ENCODE data around the gene ICAM2.
"Not testable (repeated sequence)": the region's sequence is repeated elsewhere in the genome, so short reads cannot be mapped to it uniquely, and the experiment has no call there.

The ICAM2 gene

GRCh38 chr17:64024215-64024654 lies 3.8 kb upstream of the ICAM2 start:
- no peaks in the 10 kb centered on the region for H3K27me3 ChIP-seq (ENCODE audit: insufficient read depth, low read length, poor library complexity)
- no peaks in the 10 kb centered on the region for H3K4me1 ChIP-seq (ENCODE audit: control insufficient read depth, low read depth, low read length)
- no peak overlapping the region for H3K4me3 ChIP-seq (ENCODE audit: low read length)
- H4K8ac ChIP-seq (ENCODE audit: low read depth, low read length): no peak overlapping the region
- no peak overlapping the region for H2BK5ac ChIP-seq (ENCODE audit: low read length)
- no peak overlapping the region for H2BK15ac ChIP-seq (replicated peaks; ENCODE audit: low read depth)
- H2BK120ac ChIP-seq (ENCODE audit: low read depth, low read length): no peak overlapping the region
- DNase-seq: no peak
- H3K9ac ChIP-seq (ENCODE audit: low read length): no peak overlapping the region
- no CpG with 5 or more reads among the region's 8 CpGs for WGBS (ENCODE audit: extremely low coverage, insufficient coverage, low lambda C conversion rate)
- no peaks in the 10 kb centered on the region for H3K79me1 ChIP-seq (ENCODE audit: low read length)
- no peak overlapping the region for H3K23ac ChIP-seq (ENCODE audit: low read length)
- H3K4me2 ChIP-seq (ENCODE audit: low read length): no peak overlapping the region
- H3K27ac ChIP-seq (ENCODE audit: low read depth, low read length): no peak overlapping the region
- no peak overlapping the region for H3K18ac ChIP-seq (ENCODE audit: low read length)
- H4K5ac ChIP-seq (ENCODE audit: low read length): no peak overlapping the region
- no peaks in the 10 kb centered on the region for H3K79me2 ChIP-seq (ENCODE audit: control insufficient read depth, insufficient read depth, low read length)
- no peak overlapping the region for H3K56ac ChIP-seq (ENCODE audit: low read length)
- no peaks in the 10 kb centered on the region for H3K36me3 ChIP-seq (ENCODE audit: control insufficient read depth, insufficient read depth, low read length)
- H3K4ac ChIP-seq (ENCODE audit: low read depth, low read length): no peak overlapping the region
- no peak overlapping the region for H2AK5ac ChIP-seq (ENCODE audit: low read length)

- WGBS (ENCODE audit: extremely low coverage, insufficient coverage, low lambda C conversion rate): no CpG with 5 or more reads among the region's 5 CpGs
- no peaks in the 10 kb centered on the region for H3K27me3 ChIP-seq (ENCODE audit: insufficient read depth, low read length, poor library complexity)
- no peaks in the 10 kb centered on the region for H3K4me1 ChIP-seq (ENCODE audit: control insufficient read depth, low read depth, low read length)
- H2BK5ac ChIP-seq (ENCODE audit: low read length): no peak overlapping the region
- no peak overlapping the region for H3K9ac ChIP-seq (ENCODE audit: low read length)
- H3K79me1 ChIP-seq (ENCODE audit: low read length): no peaks in the 10 kb centered on the region
- no peak overlapping the region for H4K8ac ChIP-seq (ENCODE audit: low read depth, low read length)
- no peak overlapping the region for H3K4ac ChIP-seq (ENCODE audit: low read depth, low read length)
- no peak overlapping the region for H3K4me2 ChIP-seq (ENCODE audit: low read length)
- no peak overlapping the region for H3K18ac ChIP-seq (ENCODE audit: low read length)
- no peak for DNase-seq
- H3K23ac ChIP-seq (ENCODE audit: low read length): no peak overlapping the region
- no peaks in the 10 kb centered on the region for H3K79me2 ChIP-seq (ENCODE audit: control insufficient read depth, insufficient read depth, low read length)
- H3K27ac ChIP-seq (ENCODE audit: low read depth, low read length): no peak overlapping the region
- H2BK120ac ChIP-seq (ENCODE audit: low read depth, low read length): no peak overlapping the region
- no peaks in the 10 kb centered on the region for H3K36me3 ChIP-seq (ENCODE audit: control insufficient read depth, insufficient read depth, low read length)
- no peak overlapping the region for H3K4me3 ChIP-seq (ENCODE audit: low read length)
- no peak overlapping the region for H2BK15ac ChIP-seq (replicated peaks; ENCODE audit: low read depth)
- H2AK5ac ChIP-seq (ENCODE audit: low read length): no peak overlapping the region
- H3K56ac ChIP-seq (ENCODE audit: low read length): no peak overlapping the region
- H4K5ac ChIP-seq (ENCODE audit: low read length): no peak overlapping the region
Measured at GRCh38 chr17:64022611-64023063, 2.2 kb upstream of the ICAM2 start.

DNA sequence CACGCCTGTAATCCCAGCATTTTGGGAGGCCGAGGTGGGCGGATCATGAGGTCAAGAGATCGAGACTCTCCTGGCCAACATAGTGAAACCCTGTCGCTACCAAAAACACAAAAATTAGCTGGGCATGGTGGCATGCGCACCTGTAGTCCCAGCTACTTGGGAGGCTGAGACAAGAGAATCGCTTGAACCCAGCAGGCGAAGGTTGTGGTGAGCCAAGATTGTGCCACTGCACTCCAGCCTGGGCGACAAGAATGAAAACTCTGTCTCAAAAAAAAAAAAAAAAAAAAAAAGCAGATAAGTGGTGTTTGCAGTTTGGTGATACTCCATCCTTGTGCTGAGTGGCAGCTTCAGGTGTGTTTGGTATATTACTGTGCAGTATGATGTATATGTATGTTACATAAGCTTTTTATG lies 877 bp downstream of the ICAM2 start:
- WGBS (ENCODE audit: extremely low coverage, insufficient coverage, low lambda C conversion rate): no CpG with 5 or more reads among the region's 9 CpGs

DNA sequence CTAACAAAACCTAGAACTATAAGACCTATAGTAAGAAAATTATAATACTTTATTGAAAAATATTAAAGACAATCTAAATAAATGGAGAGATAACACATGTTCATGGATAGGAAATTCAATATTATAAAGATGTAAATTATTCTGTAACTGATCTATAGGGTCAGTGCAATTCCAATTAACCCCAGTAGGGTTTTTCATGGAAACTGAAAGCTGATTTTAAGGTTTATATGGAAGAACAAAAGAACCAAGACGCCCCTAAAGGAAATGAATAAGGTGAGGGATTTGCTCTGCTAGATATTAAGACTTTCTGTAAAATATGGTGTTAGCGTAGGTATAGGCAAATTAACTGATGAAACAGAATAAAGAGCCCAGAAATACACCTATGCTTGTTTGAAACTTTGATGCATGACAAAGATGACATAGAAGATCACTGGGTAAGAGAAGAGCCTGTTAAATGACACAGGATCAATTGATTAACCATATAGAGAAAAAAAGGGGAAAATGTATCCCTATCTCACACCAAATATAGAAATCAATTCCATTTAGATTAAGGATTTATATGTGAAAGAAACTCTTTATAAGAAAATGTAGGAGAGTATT lies 3.0 kb downstream of the ICAM2 start:
- Histone ChIP-seq H3K9ac (ENCODE audit: low read length) (no peak overlapping the region), H4K5ac (ENCODE audit: low read length) (no peak overlapping the region), H3K79me1 (ENCODE audit: low read length) (no peaks in the 10 kb centered on the region), H3K4me2 (ENCODE audit: low read length) (no peak overlapping the region), H3K79me2 (ENCODE audit: control insufficient read depth, insufficient read depth, low read length) (no peaks in the 10 kb centered on the region), H3K23ac (ENCODE audit: low read length) (no peak overlapping the region), H3K56ac (ENCODE audit: low read length) (no peak overlapping the region), H3K4ac (ENCODE audit: low read depth, low read length) (no peak overlapping the region), H3K27me3 (ENCODE audit: insufficient read depth, low read length, poor library complexity) (no peaks in the 10 kb centered on the region), H3K4me3 (ENCODE audit: low read length) (no peak overlapping the region), H2AK5ac (ENCODE audit: low read length) (no peak overlapping the region), H2BK5ac (ENCODE audit: low read length) (no peak overlapping the region), H2BK15ac (replicated peaks; ENCODE audit: low read depth) (no peak overlapping the region), H3K4me1 (ENCODE audit: control insufficient read depth, low read depth, low read length) (no peaks in the 10 kb centered on the region), H3K18ac (ENCODE audit: low read length) (no peak overlapping the region), H3K36me3 (ENCODE audit: control insufficient read depth, insufficient read depth, low read length) (no peaks in the 10 kb centered on the region), H2BK120ac (ENCODE audit: low read depth, low read length) (no peak overlapping the region), H4K8ac (ENCODE audit: low read depth, low read length) (no peak overlapping the region), H3K27ac (ENCODE audit: low read depth, low read length) (no peak overlapping the region)
- DNase-seq: no peak
- WGBS (ENCODE audit: extremely low coverage, insufficient coverage, low lambda C conversion rate): no CpG with 5 or more reads among the region's 2 CpGs

More for the DNA sequence above, 877 bp downstream of the ICAM2 start:
- H2BK15ac ChIP-seq (replicated peaks; ENCODE audit: low read depth); H3K27me3 ChIP-seq (ENCODE audit: insufficient read depth, low read length, poor library complexity); H3K4ac ChIP-seq (ENCODE audit: low read depth, low read length); H3K56ac ChIP-seq (ENCODE audit: low read length); H3K18ac ChIP-seq (ENCODE audit: low read length); H3K27ac ChIP-seq (ENCODE audit: low read depth, low read length); H2BK120ac ChIP-seq (ENCODE audit: low read depth, low read length); H3K9ac ChIP-seq (ENCODE audit: low read length); H3K79me2 ChIP-seq (ENCODE audit: control insufficient read depth, insufficient read depth, low read length); H4K5ac ChIP-seq (ENCODE audit: low read length); DNase-seq; H3K36me3 ChIP-seq (ENCODE audit: control insufficient read depth, insufficient read depth, low read length); H4K8ac ChIP-seq (ENCODE audit: low read depth, low read length); H2BK5ac ChIP-seq (ENCODE audit: low read length); H2AK5ac ChIP-seq (ENCODE audit: low read length); H3K79me1 ChIP-seq (ENCODE audit: low read length); H3K4me2 ChIP-seq (ENCODE audit: low read length); H3K4me3 ChIP-seq (ENCODE audit: low read length); H3K23ac ChIP-seq (ENCODE audit: low read length); H3K4me1 ChIP-seq (ENCODE audit: control insufficient read depth, low read depth, low read length): not testable (repeated sequence)

- no peak overlapping the region for H3K23ac ChIP-seq (ENCODE audit: low read length)
- no peaks in the 10 kb centered on the region for H3K4me1 ChIP-seq (ENCODE audit: control insufficient read depth, low read depth, low read length)
- no peak overlapping the region for H3K4me2 ChIP-seq (ENCODE audit: low read length)
- no peak overlapping the region for H3K18ac ChIP-seq (ENCODE audit: low read length)
- H2BK120ac ChIP-seq (ENCODE audit: low read depth, low read length): no peak overlapping the region
- no peak overlapping the region for H2AK5ac ChIP-seq (ENCODE audit: low read length)
- H3K27ac ChIP-seq (ENCODE audit: low read depth, low read length): no peak overlapping the region
- H3K27me3 ChIP-seq (ENCODE audit: insufficient read depth, low read length, poor library complexity): no peaks in the 10 kb centered on the region
- no CpG with 5 or more reads among the region's 3 CpGs for whole genome bisulfite sequencing (ENCODE audit: extremely low coverage, insufficient coverage, low lambda C conversion rate)
- H3K36me3 ChIP-seq (ENCODE audit: control insufficient read depth, insufficient read depth, low read length): no peaks in the 10 kb centered on the region
- H3K79me1 ChIP-seq (ENCODE audit: low read length): no peaks in the 10 kb centered on the region
- no peak overlapping the region for H3K56ac ChIP-seq (ENCODE audit: low read length)
- no peaks in the 10 kb centered on the region for H3K79me2 ChIP-seq (ENCODE audit: control insufficient read depth, insufficient read depth, low read length)
- H3K4ac ChIP-seq (ENCODE audit: low read depth, low read length): no peak overlapping the region
- no peak overlapping the region for H3K4me3 ChIP-seq (ENCODE audit: low read length)
- no peak overlapping the region for H2BK5ac ChIP-seq (ENCODE audit: low read length)
- no peak overlapping the region for H4K5ac ChIP-seq (ENCODE audit: low read length)
- no peak overlapping the region for H3K9ac ChIP-seq (ENCODE audit: low read length)
- no peak overlapping the region for H2BK15ac ChIP-seq (replicated peaks; ENCODE audit: low read depth)
- H4K8ac ChIP-seq (ENCODE audit: low read depth, low read length): no peak overlapping the region
- DNase-seq: no peak
Measured at GRCh38 chr17:64016974-64017373, 3.5 kb downstream of the ICAM2 start.

DNA sequence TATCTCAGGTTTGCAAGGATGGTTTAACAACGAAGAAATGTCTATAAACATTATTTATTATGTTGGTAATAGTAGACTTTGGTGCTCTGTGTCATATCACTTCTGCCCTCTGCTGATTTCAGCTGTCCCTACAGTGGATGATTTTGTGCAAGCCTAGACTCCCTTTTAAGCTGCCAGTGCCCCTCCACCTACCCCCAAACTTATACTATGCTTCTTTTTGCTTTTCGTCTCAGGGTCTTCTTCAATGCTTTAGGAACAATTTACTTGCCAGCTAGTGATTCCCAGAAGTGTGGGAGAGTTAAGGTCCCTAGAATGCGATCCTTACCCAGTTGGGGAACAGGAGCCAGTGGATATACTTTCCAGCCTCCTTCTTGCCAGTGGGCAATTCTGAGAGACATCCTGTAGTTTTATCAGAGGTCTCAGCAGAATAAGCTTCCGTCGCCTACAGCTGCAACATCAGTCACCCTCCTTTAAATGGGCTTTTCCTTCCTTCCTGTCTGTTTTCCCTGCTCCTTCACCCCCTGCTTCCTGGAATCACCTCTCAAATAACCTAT lies 4.1 kb downstream of the ICAM2 start:
- no peak overlapping the region for H3K56ac ChIP-seq (ENCODE audit: low read length)
- no peak overlapping the region for H3K4me3 ChIP-seq (ENCODE audit: low read length)
- H4K8ac ChIP-seq (ENCODE audit: low read depth, low read length): no peak overlapping the region
- H3K79me2 ChIP-seq (ENCODE audit: control insufficient read depth, insufficient read depth, low read length): no peaks in the 10 kb centered on the region
- H2BK120ac ChIP-seq (ENCODE audit: low read depth, low read length): no peak overlapping the region
- no peak overlapping the region for H3K9ac ChIP-seq (ENCODE audit: low read length)
- H3K27me3 ChIP-seq (ENCODE audit: insufficient read depth, low read length, poor library complexity): no peaks in the 10 kb centered on the region
- H3K36me3 ChIP-seq (ENCODE audit: control insufficient read depth, insufficient read depth, low read length): no peaks in the 10 kb centered on the region
- H3K27ac ChIP-seq (ENCODE audit: low read depth, low read length): no peak overlapping the region
- no peak overlapping the region for H3K18ac ChIP-seq (ENCODE audit: low read length)
- no peak overlapping the region for H2BK5ac ChIP-seq (ENCODE audit: low read length)
- H4K5ac ChIP-seq (ENCODE audit: low read length): no peak overlapping the region
- no peak overlapping the region for H3K4ac ChIP-seq (ENCODE audit: low read depth, low read length)
- no peaks in the 10 kb centered on the region for H3K79me1 ChIP-seq (ENCODE audit: low read length)
- no peak overlapping the region for H2AK5ac ChIP-seq (ENCODE audit: low read length)
- no peaks in the 10 kb centered on the region for H3K4me1 ChIP-seq (ENCODE audit: control insufficient read depth, low read depth, low read length)
- no peak for DNase-seq
- H3K23ac ChIP-seq (ENCODE audit: low read length): no peak overlapping the region
- no peak overlapping the region for H3K4me2 ChIP-seq (ENCODE audit: low read length)
- H2BK15ac ChIP-seq (replicated peaks; ENCODE audit: low read depth): no peak overlapping the region
- no CpG with 5 or more reads among the region's 5 CpGs for WGBS (ENCODE audit: extremely low coverage, insufficient coverage, low lambda C conversion rate)

All from mesendoderm (in vitro differentiated cells).